GM21619 (cell line): ENCODE results near the gene GPR18.
"Not testable (repeated sequence)": the region's sequence is repeated elsewhere in the genome, so short reads cannot be mapped to it uniquely, and the experiment has no call there.

ENCODE experiments used
- ATAC-seq: cut with Tn5 transposase; IDR thresholded peaks from one replicate; pipeline ENCODE4 v1.9.1; 2021; ENCODE audit not compliant: unreplicated experiment

GPR18 gene

DNA sequence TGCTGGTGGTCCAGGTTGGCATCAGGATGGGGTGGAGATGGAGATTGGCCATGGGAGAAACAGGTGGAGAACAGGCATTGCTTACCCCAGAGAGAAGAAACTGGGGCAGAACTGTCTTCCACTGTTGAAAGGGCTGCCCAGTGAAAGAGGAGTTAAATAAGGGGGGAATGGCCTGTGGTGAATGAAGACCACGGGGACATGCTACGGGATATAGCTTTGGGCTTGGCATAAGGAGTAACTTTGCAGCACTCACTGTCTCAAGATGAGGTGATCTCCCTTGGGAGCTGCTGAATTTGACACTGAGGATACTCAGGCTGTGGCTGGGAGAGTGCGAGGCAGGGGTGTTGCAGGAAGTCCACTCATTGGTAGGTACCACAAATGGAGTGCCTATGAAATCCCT lies 10.6 kb upstream of the GPR18 start:
- ATAC-seq, result no peak

DNA sequence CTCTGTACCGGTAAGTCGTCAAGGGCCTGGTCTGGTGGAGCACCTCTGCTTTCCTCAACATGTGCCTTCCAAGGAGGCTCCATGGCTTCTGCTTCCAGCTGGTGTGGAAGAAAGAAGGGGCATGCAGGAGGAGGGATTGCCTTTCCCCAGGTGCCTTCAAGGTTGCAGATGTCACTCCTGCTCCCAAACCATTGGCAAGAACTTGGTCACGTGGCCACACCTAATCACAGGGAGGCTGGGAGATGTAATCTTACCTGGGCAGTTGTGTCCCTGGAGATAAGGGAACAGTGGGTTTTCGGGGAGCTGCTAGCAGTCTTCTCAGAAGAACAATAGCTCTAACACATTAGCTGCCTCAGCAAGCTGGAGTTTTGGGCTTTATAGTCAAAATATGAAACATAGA lies 9.7 kb upstream of the GPR18 start:
- ATAC-seq, result no peak

DNA sequence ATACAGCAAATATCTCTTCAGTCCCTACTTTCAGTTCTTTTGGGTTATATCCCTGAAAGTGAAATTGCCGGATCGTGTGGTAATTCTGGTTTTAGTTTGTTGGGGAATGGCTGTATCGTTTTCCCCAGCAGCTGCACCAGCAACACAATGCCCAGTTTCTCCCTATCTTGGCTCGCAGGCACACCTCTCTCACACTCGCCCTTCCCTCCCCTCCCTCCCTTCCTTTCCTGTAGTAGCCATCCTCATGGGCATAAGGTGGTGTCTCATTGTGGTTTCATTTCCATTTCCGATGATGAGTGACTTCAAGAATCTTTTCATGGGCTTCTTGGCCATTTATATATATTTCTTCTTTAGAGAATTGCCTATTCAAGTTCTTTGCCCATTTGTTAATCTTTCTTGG lies 8.6 kb upstream of the GPR18 start:
- no peak for ATAC-seq

DNA sequence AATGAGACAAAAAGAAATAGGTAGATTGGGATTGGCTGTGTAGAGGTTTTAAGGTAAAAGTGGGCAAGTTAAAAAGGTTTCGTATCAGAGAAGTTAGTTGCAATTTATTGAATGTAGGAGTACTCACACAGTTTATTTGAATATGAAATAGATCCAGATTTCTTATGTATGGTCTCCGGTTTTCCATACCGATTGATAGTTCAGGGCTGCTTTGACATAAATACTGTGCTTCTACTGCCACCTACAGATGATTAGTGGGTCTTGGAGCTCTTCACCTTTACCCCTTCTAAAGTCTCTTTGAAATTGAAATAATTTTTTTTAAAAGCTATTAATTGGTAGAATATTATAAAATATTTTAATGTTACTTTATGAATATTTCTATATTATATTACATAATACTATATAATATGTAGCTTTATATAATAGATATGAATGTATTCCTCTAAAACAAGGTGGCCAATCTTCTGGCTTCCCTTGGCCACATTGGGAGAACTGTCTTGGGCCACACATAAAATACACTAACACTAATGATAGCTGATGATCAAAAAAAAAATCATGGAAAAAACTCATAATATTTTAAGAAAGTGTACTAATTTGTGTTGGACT lies 7.7 kb upstream of the GPR18 start:
- ATAC-seq, result no peak

DNA sequence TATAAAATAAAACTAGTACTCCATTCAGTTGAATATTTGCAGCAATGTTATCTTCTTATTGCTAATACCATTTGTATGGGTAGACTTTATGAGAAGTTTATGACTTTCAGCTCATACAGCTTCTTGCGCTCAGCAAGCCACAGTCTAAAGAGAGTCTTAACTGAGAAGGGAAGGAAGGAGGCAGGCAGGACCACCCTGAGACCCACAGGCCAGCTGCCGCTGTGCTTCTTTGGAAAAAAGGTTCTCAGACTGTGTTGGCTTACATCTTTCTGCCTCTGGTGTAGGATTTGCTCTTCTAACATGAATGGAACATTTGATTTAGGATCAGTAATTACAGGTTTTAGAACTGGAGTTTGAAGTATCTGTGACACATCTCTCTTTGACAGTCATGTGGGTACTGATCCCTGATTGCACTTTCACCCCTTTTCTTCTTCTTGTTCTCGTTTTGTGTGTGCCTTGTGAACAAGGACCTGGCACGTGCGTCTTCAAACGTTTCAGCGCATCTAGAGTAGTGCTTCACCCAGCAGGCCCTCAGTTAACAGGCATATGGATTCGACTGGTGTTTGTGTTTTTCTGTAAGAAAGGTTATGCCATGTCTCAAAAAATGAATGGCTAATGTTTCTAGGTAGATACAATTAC lies 7.1 kb upstream of the GPR18 start:
- no peak for ATAC-seq

DNA sequence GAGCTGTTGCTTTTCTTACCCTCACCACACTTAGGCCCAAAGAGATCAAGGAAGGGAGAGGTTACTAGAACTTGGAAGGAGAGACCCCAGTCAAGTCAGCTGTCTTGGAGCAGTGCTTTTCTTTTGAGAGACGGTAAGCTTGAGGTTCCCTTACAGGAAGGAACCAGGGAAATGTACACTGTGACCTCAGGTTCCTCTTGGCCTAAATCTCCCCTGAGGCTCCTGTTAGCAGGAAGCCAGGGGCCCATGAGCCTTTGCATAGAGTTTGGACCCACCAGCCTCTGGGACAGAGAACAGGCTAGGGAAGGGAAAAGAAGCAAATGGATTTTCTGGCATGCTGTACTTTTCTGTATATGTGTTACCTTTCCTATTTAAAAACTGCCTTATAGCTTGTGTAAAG lies 5.9 kb upstream of the GPR18 start:
- no peak for ATAC-seq

DNA sequence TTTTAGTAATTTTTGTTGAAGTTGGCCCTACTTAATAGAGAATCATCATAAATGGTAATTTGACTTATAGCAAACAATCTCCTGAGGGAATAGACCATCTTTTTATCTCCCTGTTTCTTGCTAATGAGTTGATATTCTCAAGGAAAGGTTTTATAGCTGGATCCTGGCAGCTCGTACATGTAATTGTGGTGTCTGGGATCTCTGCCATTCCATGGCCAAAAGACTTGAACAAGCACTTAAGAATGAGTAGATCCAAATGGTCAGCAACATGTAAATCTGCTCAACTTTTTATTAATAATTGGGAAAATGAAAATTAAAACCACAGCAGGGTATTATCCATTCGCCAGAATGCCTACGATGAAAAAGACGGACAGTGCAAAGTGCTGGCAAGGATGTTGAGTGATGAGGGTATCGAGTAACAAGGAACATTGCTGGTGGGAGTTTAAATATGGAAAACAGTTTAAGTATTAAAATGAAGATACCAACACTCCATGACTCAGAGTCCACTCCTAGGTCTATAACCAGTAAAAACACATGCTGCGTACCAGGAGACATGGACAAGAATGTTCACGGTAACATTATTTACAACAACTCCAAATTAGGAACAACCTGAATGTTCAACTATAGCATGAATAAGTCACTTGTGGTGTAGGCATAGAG lies 5.1 kb upstream of the GPR18 start:
- no peak for ATAC-seq

DNA sequence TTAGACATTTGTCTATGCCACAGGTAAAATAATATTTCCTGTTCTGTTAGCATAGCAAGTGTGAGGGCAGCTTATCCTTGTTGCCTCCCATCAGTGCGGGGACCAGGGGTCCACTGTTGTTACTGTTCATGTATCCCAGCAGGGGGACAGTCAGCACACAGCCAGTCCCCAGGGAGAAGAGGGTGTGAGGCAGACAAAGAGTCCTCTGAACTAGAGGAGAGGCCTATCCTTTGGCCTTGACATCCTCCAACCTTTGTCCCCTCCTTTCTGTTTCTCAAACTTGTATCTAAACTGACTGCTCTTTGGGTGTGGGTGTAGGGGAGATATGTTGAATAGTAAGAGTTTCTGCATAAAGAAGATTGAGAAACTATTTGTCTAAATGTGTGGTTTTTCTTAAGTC lies 2.9 kb upstream of the GPR18 start:
- no peak for ATAC-seq

DNA sequence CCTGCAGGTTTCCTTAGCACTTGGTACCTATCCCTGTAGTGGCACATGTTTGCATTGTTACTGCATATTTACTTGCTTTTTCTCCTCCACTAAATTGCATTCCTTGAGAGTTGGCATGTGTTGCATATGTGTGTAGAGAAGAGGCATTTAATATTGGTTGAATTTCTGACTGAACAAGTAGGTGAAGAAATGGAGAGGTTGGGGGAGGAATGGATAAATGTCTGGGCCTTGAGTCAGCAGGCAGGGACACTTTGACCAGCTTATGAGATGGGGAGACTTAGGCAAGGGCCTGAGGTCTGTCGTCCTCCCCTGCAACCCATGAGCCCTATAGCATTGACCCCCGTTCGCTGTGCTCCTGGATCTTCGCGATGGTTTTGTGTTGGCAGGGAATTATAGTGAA lies 2.0 kb upstream of the GPR18 start:
- ATAC-seq, result no peak

DNA sequence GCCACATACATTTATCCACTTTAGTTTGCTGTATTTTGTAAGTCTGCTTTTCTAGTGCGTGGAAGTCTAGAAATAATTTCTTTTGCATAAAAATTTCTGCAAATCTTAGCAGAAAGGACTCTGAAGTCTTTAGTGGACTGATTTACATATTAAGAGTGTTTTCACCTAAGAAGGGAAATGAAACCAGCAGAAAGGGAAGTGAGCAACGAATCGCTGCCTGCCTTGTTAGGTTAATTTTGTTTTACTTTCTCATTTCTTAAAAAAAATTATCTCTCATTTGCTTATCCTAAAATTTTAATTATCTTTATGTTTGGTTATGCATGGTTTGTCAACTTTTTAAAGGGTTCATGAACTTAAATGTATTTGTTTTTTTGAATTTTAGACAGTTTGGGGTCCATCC lies 767 bp upstream of the GPR18 start:
- peak; percentile 56 for ATAC-seq

DNA sequence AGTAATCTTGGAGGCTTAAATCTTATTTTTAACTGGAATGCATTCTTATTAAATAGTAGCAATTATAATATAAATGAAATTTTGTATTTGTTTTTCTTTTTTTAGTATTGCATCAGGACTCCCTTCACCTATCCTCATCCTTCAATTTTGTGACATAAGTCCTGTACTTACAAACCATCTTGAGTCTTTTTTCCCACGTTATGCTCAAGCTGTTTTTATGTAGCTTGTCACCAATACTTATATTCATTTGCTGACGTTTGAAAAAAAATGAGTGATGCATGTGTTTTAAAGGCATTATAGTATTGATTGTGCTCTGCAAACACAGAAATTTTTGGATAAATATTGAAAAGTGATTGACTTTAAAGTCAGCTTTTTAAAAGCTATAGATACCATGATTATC lies 888 bp downstream of the GPR18 start:
- ATAC-seq, result no peak

DNA sequence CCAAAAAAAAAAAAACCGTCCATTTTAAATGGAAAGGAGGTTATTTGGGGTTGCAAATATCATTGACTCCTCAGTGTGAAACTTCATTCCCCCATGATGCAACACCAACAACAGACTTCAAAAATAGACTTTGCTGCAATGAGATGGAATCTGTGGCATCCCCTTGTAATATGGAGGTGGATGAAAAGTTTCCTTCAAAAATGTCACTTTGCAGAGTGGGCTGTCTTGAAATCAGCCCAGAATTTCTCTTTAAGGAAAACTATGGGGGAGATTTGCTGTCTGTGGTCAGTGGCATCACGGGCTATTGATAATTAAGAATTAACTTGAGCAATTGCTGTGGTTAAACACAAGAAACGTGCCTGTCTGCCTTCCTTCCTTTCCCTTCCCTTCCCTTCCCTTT lies 1.5 kb downstream of the GPR18 start:
- no peak for ATAC-seq

DNA sequence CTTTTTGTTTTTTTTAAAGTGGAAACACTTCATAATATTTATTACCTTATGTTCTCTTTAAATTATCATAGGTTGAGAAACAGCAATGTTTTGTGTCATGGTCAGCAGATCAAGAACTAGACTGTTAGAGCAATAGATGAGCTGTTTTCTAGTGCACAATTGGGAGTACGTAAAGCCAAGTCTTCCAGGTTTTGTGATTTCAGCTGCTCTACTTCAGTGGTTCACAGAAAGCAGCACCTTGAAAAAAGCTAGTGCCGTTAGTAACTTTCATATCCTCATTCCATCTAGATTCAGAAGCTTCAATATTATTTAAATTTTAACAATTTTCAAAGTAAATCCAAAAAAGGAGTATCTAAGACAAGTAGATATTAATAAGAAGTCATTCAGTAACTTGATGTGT lies 1.9 kb downstream of the GPR18 start:
- no peak for ATAC-seq

DNA sequence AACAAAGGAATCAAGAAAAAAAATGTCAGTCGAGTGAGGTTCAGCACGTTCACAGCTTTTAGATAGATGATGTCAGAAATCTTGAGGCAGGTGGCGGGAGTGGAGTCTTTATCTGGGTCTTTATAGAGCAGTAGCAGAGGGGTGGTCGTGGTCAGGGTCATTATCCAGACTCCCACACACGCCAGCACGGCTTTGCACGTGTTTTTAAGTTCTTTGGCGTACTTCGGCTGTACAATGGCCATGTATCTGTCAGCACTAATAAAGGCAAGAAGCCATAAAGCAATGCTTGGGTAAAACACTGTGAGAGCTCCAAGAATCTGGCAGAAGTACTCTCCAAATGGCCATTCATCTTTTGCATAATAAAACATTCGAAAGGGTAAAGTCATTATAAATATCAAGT lies 2.9 kb downstream of the GPR18 start:
- ATAC-seq, result no peak

DNA sequence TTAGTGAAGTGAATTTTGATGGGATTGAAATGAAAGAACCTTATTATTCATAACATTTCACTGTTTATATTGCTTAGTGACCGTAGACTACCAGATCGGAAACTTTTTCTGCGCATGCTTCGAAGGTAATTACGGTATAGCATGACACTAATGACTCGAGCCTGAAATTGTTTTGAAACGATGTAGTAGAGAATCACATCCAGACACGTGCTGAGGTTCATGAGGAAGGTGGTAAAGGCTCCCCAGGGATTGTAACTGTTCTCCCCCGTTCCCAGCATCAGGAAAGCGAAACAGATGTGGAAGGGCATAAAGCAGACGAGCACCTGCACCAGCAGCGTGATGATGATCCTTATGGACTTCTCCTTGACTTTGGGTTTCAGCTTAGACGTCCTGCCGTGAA lies 3.3 kb downstream of the GPR18 start:
- ATAC-seq, result no peak

DNA sequence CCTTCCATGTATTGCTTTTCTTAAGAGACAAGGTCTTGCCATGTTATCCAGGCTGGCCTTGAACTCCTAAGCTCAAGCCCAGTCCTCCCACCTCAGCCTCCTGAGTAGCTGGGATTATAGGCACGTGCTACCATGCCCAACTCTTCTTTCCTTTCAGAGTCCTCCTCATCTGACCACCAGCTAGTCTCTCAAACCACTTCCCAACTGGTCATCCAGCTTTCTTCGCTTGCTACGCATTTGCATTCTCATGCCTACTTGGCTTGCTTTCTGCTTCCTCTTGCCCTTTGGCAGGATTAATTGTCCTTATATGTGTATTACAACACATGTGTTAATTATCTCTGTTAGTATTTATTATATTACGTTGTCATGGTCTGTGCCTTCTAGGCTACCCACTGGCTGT lies 6.3 kb downstream of the GPR18 start:
- no peak for ATAC-seq

DNA sequence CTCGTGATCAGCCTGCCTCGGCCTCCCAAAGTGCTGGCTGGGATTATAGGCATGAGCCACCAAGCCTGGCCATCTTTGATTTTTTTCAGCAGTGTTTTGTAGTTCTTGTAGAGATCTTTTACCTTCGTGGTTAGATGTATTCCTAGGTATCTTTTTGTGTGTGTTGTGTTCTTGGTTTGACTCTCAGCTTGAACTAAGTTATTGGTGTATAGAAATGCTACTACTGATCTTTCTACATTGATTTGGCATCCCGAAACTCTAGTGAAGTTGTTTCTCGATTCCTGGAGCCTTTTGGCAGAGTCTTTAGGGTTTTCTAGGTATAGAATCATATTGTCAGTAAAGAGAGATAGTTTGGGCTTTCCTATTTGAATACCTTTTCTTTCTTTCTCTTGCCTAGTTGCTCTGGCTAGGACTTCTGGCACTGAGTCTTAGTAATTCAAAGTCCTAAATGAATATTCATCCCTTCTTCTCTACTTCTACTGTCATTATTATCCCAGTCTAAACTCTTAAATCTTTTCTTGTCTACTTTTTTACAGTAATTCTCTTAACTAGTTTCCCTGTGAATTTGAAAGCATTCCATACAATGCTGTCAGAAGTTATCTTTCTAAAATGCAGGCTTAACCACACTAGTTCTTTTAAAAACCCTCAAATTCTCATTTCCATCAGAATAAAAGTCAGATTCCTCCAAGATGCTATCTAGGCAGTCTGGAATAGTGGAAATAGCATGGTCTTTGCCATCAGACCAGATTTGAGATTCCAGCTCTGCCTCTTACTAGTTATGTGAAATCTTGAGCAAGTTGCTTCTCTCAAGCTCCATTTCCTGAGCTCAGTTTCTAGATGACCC lies 7.0 kb downstream of the GPR18 start:
- no peak for ATAC-seq

DNA sequence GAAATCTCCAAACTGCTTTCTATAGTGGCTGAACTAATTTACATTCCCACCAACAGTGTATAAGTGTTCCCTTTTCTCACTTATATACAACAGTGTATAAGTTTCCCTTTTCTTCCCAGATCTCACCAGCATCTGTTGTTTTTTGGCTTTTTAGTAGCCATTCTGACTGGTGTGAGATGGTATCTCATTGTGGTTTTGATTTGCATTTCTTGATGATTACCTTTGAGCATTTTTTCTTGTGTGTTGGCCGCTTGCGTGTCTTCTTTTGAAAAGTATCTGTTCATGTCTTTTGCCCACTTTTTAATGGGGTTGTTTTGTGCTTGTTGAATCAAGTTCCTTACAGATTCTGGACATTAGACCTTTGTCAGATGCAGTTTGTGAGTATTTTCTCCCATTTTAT lies 8.6 kb downstream of the GPR18 start:
- ATAC-seq, result not testable (repeated sequence)

DNA sequence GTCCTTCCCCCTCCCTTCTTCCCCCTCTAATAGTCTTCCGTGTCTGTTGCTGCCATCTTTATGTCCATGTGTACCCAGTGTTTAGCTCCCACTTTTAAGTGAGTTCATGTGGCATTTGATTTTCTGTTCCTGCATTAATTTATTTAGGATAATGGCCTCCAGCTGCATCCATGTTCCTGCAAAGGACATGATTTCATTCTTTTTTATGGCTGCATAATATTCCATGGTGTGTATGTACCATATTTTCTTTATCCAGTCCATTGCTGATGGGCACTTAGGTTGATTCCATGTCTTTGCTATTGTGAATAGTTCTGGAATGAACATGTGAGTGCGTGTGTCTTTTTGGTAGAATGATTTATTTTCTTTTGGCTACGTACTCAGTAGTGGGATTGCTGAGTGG lies 9.0 kb downstream of the GPR18 start:
- ATAC-seq, result not testable (repeated sequence)

DNA sequence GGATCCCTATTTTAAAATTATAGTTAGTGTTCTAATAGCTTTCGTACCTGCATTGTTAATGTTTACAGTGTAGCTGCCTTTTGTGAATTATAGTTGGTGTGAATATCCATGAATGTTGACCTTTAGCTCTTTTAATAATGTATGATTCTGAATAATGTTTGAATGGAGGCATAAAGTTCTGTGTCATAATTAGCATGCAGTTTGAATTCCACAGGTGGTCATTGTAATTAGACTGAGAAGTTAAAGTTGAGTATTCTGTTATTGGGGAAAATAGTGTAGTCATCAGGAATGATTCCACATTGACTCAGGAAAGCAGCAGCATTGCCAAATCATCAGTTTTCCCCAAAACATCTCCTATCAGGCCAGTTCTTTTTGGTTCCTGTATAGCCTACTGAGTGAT lies 12.1 kb downstream of the GPR18 start:
- no peak for ATAC-seq

DNA sequence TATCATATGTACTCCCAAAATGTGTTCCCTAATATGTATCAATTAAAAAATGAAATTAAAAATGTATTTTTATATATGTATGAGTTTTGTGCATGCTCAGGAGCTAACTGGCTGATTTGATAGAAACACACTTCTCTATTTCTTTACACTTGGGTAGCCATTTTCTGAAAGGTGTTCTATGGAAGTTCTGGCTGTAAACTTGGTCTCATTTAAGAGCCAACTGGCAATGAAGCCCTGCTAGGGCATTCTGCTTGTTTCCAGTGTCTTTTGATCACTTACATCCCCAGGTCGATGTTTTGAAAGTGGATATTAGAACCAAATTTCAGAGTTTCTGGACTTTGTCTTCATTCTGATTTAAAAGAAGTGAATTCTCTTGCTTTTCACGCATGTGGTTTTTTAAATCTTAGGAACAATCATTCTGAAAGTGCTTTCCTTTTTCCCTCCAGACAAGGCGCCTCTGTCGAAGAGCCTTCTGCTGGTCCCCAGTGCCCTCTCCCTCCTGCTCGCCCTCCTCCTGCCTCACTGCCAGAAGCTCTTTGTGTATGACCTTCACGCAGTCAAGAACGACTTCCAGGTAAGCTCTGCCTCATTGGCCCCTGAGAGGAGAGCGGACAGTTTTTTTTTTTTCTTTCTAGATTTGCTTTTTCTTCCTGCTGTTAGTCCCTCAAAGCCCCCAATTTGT lies 20.1 kb downstream of the GPR18 start:
- peak; percentile 79 for ATAC-seq
